Fibroblast of villous mesenchyme (primary cell): Measurements from ENCODE around the gene TAOK2. TPM values are rescaled to one million over a fixed set of nuclear protein-coding genes. Genes with fewer than 3 reads are reported as not detected.
"Not testable (repeated sequence)": the region's sequence is repeated elsewhere in the genome, so short reads cannot be mapped to it uniquely, and the experiment has no call there.

Source experiments
- DNase-seq: peaks from one replicate; pipeline ENCODE4 v3.0.0-alpha.2; 2010; ENCODE audit warnings: low read depth
- H3K4me3 ChIP-seq: 2 replicates; pipeline ENCODE4 v1.5.1; 2011; ENCODE audit warnings: low read depth, mild to moderate bottlenecking, low read length
- total RNA-seq: library from RNA; depleted of rRNA; stranded (reverse); fragments of >200 nt; gene quantifications from 2 replicates; pipeline ENCODE4 v1.2.3, GENCODE V29; 2012
- TF ChIP-seq, protein P1 (sequence below): IDR thresholded peaks from 2 replicates; pipeline ENCODE4 v1.5.1; 2012; ENCODE audit warnings: low read depth, mild to moderate bottlenecking, low read length; ENCODE audit not compliant: insufficient read depth

TAOK2 gene
- 48.0 and 63.9 TPM in 2 replicates for total RNA-seq

DNA sequence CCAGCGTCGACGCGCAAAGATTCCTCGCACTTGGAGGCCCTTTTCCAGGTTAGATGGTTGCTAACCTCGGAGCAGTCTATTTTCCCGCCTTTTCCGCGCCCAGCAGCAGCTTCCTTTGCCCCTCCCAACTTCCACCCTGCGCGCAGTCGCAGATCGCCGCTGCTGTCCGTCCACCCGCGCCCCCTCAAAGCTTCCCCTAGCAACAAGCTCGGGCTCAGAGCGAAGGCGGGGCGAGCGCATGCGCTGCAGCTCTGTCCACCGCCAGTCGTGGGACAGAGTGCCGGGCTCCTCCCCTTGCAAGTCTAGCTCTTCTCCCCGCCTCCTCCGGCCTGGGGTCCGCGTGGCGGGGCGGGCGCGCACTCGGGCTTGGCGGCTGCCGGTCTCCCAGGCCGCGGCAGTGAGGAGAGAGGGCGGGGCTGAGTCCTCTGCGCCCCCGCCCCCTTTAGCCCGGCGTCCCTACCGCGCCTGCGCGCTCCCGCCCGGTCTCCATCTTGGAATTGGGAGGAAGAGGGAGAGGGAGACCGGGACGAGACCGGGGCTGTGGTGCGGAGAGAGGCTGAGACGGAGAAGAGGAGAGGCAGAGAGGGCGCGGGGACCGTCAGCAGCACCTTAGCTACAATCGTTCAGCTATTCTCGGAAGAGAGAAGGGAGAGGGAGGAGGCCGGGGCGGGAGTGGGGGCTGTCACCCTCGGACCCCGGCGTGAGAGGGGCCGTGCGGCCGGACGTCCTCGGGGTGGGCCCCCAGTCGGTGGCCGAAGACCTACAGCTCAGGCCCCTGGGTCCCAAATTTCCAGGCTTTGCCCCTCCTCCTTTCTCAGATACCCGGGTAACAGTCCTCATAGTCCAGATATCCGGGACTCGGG lies at the start of gene TAOK2:
TSS of gene TAOK2 (plus strand) at position 485 of the 863 bp plus-strand sequence. CDS start 3,905 bp downstream, outside the sequence.
- TF ChIP-seq, protein P1, sequence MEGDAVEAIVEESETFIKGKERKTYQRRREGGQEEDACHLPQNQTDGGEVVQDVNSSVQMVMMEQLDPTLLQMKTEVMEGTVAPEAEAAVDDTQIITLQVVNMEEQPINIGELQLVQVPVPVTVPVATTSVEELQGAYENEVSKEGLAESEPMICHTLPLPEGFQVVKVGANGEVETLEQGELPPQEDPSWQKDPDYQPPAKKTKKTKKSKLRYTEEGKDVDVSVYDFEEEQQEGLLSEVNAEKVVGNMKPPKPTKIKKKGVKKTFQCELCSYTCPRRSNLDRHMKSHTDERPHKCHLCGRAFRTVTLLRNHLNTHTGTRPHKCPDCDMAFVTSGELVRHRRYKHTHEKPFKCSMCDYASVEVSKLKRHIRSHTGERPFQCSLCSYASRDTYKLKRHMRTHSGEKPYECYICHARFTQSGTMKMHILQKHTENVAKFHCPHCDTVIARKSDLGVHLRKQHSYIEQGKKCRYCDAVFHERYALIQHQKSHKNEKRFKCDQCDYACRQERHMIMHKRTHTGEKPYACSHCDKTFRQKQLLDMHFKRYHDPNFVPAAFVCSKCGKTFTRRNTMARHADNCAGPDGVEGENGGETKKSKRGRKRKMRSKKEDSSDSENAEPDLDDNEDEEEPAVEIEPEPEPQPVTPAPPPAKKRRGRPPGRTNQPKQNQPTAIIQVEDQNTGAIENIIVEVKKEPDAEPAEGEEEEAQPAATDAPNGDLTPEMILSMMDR, result no peak
- peak; percentile 100 for DNase-seq
- peak within 1 kb of the TSS; percentile 92 for H3K4me3 ChIP-seq

DNA sequence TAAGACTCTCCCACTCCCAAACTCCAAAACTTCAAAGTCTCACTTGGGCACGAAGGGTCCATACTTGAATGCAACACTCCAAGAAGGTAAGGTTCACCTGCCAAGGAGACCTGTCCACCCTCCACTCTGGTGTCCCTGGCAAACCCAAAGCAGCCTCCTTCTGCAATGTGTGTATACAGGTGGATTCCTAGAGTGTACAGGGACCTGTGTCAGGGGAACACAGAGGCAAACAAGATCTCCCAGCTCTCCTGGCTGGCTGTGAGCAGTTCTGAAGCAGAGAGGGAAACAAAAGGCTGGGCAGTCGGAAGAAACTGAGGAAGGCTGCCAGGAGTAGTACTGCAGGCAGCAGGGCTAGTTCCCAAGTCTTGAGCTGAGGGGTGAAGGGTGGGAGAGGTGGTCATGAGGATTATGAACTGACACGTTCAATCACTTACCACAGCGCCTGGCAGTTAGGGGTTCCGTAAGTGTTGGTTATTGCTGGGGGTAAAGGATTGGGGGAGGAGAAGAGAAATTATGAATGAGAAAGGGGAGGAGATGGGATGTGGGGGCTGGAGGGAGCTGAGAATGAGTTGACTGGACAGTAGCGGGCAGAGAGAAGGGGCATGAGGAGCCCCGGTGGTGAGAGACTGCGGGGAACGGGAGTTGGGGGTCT lies 48.4 kb upstream of the TAOK2 start:
- peak overlapping the region; percentile 86 for H3K4me3 ChIP-seq
- TF ChIP-seq, protein P1, result no peak
- DNase-seq, result no peak

DNA sequence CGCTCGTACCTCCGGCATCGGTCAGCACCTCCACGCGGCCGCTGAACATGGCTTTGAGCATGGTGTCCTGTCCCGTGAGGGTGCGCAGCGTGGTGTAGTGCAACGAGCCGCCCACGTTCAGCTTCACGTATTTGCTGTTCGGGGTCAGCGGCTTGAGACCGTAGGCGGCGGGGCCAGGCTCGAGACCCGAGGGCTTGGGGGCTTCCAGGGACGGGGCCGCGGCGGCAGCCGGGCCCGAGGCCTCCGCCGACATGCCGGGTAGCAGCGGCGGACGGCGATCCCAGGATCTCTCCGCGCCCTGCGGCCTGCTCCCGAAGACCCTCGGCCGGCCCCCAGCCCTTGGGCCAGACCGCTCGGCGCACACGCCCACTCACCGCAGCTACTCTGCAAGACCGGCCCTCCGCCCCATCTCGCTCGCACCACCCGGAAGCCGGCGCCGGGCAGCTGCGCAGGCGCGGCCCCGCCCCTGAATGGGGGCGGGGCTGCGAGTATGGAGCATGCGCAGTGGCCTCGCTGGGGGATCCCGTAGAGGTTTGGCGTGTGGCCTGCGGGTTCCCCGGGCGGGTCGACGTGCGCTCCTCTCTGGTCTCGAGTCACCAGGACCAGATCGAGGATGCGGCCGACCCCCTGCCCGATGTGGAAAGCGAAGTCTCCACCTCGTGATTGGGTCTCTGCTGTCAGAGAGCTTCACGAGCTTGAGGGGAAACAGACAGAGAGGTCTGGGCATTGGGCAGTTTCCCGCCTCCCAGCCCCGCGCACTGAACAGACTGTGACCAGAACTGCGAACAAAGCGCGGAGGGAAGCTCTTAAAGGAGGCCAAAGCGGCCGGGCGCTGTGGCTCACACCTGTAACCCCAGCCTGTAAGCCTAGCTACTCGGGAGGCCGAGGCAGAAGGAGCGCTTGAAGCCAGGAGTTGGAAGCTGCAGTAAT lies 47.6 kb upstream of the TAOK2 start, which contains the start of gene KCTD13:
TSS of gene KCTD13 (minus strand) at position 446 of the 930 bp plus-strand sequence. CDS start at position 253, 193 bp downstream.
- H3K4me3 ChIP-seq, result peak within 1 kb of the TSS; percentile 86
- DNase-seq, result peak; percentile 85
- TF ChIP-seq, protein P1, result no peak

DNA sequence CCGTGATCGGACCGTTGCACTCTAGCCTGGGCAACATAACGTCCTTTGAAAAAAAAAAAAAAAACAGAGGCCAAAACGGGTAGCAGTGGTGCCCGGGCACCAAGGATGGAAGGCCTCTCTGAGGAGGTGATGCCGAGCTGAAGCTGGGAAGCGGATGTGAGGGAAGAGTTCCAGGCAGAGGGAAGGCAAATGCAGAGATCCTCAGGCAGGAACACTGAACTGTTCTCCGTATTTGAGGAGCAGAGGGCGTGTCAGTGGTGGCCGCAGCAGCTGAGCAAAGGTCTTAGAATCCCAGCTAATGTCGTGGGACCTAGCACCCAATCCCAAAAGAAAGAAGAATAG lies 47.0 kb upstream of the TAOK2 start:
- TF ChIP-seq, protein P1, result no peak
- H3K4me3 ChIP-seq, result peak overlapping the region; percentile 86
- peak; percentile 40 for DNase-seq

DNA sequence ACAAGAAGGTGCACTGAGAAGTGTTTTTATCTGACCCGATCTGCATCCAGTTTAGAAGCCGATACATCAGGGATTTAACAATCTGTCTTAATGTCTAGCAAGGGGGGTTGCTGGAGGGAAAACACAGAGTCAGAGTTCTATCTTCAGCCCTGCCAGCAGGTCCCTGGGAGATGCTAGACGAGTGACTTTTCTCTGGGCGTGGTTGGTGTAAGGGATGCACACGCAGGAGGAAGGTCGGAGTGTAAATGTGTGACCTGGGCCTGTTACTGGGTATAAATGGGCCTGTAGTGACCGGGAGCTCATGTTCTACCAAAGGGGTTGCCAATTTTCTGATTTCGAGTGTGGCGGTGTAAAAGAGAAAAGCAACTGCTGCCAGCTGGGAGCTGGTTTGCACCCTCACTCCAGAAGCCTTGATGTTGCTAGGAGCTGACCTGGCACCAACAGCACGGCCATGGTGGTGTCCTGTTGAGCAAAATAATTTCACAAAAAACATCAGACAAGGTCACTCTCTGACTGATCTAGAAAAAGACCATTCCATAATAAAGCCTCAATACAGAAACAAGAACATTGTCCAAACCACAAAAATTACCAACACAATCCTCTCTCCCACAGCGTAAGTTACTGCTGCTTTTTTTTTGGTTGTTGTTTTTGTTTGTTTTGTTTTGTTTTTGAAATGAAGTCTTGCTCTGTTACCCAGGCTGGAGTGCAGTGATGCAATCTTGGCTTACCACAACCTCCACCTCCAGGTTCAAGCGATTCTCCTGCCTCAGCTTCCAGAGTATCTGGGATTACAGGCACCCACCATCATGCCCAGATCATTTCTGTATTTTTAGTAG lies 46.4 kb upstream of the TAOK2 start:
- TF ChIP-seq, protein P1, result no peak
- DNase-seq, result peak; percentile 87
- peak overlapping the region; percentile 86 for H3K4me3 ChIP-seq

DNA sequence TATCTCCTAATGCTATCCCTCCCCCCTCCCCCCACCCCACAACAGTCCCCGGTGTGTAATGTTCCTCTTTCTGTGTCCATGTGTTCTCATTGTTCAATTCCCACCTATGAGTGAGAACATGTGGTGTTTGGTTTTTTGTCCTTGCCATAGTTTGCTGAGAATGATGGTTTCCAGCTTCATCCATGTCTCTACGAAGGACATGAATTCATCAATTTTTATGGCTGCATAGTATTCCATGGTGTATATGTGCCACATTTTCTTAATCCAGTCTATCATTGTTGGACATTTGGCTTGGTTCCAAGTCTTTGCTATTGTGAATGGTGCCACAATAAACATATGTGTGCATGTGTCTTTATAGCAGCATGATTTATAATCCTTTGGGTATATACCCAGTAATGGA lies 41.9 kb upstream of the TAOK2 start:
- not testable (repeated sequence) for DNase-seq, H3K4me3 ChIP-seq
